ENCODE data around the gene LARGE1.

LARGE1 gene

GRCh38 chr22:33519974-33520903 lies 400.0 kb downstream of the LARGE1 start:
- Histone ChIP-seq H3K27me3 (no peaks in the 10 kb centered on the region), H3K36me3 (peaks cover 7% of the 10 kb centered on the region; the same call in 1 of the 2 replicates), H3K9me3 (peaks cover 6% of the 10 kb centered on the region; the same call in 1 of the 2 replicates), H3K9ac (no peak overlapping the region), H3K4me2 (peak overlapping the region; percentile 54), H3K27ac (peak overlapping the region; percentile 8; the same call in 1 of the 2 replicates), H3K4me3 (no peak overlapping the region), H4K20me1 (no peaks in the 10 kb centered on the region), H3K4me1 (peaks cover 55% of the 10 kb centered on the region)
- no peak for TF ChIP-seq Cebpa-rat (IDR thresholded peaks at IDR 0.05)

- Histone ChIP-seq H4K20me1 (no peaks in the 10 kb centered on the region), H3K27me3 (no peaks in the 10 kb centered on the region), H3K27ac (0 out of 2 replicates have a peak overlapping the region, but pooled peaks have one; percentile 8), H3K4me3 (no peak overlapping the region), H3K4me1 (peaks cover 47% of the 10 kb centered on the region), H3K36me3 (peaks cover 7% of the 10 kb centered on the region; the same call in 1 of the 2 replicates), H3K4me2 (peak overlapping the region; percentile 54), H3K9me3 (peaks cover 6% of the 10 kb centered on the region; the same call in 1 of the 2 replicates), H3K9ac (no peak overlapping the region)
- TF ChIP-seq Cebpa-rat (IDR thresholded peaks at IDR 0.05): no peak
These were observed 401.0 kb downstream of the LARGE1 start for GRCh38 chr22:33519071-33519973.

GRCh38 chr22:33518405-33518804 lies 401.9 kb downstream of the LARGE1 start:
- H3K27me3 ChIP-seq: no peaks in the 10 kb centered on the region
- peaks cover 7% of the 10 kb centered on the region; the same call in 1 of the 2 replicates for H3K36me3 ChIP-seq
- peaks cover 37% of the 10 kb centered on the region for H3K4me1 ChIP-seq
- H3K9me3 ChIP-seq: peaks cover 6% of the 10 kb centered on the region; the same call in 1 of the 2 replicates
- H3K9ac ChIP-seq: no peak overlapping the region
- H4K20me1 ChIP-seq: no peaks in the 10 kb centered on the region
- no peak overlapping the region for H3K27ac ChIP-seq
- no peak overlapping the region for H3K4me3 ChIP-seq
- H3K4me2 ChIP-seq: no peak overlapping the region
- no peak for TF ChIP-seq Cebpa-rat (IDR thresholded peaks at IDR 0.05)

DNA sequence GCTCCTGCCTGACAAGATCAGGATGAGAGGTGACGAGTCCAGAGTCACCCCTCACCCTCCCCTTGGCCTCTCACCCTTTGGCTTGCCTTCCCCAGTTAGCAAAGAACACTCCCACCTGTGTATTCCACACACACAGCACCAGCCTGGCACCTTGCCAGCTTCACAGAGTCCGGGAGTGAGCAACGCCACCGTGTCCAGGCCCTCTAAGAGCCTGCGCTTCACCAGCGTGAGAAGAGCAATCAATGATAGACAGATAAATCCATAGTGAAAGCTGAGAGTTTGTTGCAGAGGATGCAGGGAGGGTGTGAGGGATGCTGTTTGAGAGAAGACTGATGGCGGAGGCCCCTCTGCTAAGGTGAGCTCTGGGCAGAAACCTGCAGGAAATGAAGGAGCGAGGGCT lies 404.5 kb downstream of the LARGE1 start:
- Histone ChIP-seq H3K27ac (no peak overlapping the region), H3K36me3 (peaks cover under 1% of the 10 kb centered on the region; the same call in 1 of the 2 replicates), H3K4me1 (peaks cover 22% of the 10 kb centered on the region), H4K20me1 (no peaks in the 10 kb centered on the region), H3K4me2 (no peak overlapping the region), H3K9me3 (no peaks in the 10 kb centered on the region; the same call in 1 of the 2 replicates), H3K4me3 (no peak overlapping the region), H3K9ac (no peak overlapping the region), H3K27me3 (no peaks in the 10 kb centered on the region)
- TF ChIP-seq Cebpa-rat (IDR thresholded peaks at IDR 0.05): no peak

GRCh38 chr22:33513388-33514338 lies 406.6 kb downstream of the LARGE1 start:
- Histone ChIP-seq H3K4me1 (peaks cover under 1% of the 10 kb centered on the region), H3K4me2 (no peak overlapping the region), H3K9me3 (no peaks in the 10 kb centered on the region), H3K27ac (no peak overlapping the region), H3K4me3 (no peak overlapping the region), H3K9ac (no peak overlapping the region), H3K27me3 (no peaks in the 10 kb centered on the region), H3K36me3 (no peaks in the 10 kb centered on the region), H4K20me1 (no peaks in the 10 kb centered on the region)
- TF ChIP-seq Cebpa-rat (IDR thresholded peaks at IDR 0.05): no peak

- H3K27ac ChIP-seq: no peak overlapping the region
- TF ChIP-seq Cebpa-rat (IDR thresholded peaks at IDR 0.05): no peak
- no peak overlapping the region for H3K4me2 ChIP-seq
- no peaks in the 10 kb centered on the region for H3K36me3 ChIP-seq
- no peaks in the 10 kb centered on the region for H3K27me3 ChIP-seq
- no peaks in the 10 kb centered on the region for H3K9me3 ChIP-seq
- no peaks in the 10 kb centered on the region for H3K4me1 ChIP-seq
- no peak overlapping the region for H3K4me3 ChIP-seq
- no peak overlapping the region for H3K9ac ChIP-seq
- no peaks in the 10 kb centered on the region for H4K20me1 ChIP-seq
These were observed 407.4 kb downstream of the LARGE1 start for GRCh38 chr22:33512908-33513307.

DNA sequence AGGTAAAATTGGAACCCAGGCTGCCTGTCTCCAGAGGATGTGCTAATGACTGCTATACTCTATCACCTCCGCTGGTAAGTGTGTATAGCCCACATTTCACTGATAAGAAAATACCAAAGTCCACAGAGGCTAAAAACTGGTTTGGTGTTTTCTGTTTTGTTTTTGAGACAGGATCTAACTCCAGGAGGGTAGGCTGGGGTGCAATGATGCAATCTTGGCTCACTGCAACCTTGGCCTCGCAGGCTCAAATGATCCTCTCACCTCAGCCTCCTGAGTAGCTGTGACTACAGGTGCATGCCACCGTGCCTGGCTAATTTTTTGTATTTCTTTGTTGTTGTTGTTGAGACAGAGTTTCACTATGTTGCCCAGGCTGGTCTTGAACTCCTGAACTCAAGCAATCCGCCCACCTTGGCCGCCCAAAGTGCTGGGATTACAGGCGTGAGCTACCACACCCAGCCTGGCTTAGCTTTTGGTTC lies 409.8 kb downstream of the LARGE1 start:
- Histone ChIP-seq H3K9me3 (no peaks in the 10 kb centered on the region), H3K27ac (no peak overlapping the region), H3K4me2 (no peak overlapping the region), H3K4me1 (no peaks in the 10 kb centered on the region), H4K20me1 (no peaks in the 10 kb centered on the region), H3K27me3 (no peaks in the 10 kb centered on the region), H3K9ac (no peak overlapping the region), H3K4me3 (no peak overlapping the region), H3K36me3 (no peaks in the 10 kb centered on the region)
- no peak for TF ChIP-seq Cebpa-rat (IDR thresholded peaks at IDR 0.05)

DNA sequence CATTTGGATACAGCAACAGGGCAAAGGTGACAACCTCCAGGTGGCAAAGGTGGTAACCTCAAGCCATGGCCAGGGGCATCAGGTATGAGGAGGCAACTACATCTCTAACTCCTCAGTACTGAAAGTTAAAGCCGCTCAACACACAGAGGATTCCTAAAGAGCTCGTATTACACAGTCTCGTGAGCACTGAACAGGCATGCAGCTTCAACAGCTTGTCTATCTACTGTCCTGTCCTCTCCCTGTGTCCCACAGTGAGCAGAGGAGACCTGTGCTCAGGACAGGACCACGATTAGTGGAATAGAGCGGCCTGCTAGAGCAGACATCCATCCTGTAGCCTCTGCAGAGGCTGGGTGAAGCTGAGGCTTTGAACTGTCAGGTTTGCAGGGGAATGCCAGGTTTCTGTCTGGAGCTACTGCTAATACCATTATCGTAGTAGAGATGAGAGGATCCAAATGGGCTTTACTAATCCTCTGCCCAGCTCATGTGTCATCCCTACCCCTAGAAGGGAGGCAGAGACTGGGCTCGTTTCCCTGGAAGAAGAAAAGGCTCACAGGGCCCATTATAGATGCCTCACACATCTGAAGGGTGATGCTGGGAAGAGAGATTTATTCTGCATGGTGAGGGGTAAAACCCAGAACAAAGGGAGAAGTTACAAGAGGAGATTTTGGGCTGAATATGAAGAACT lies 415.2 kb downstream of the LARGE1 start:
- no peak overlapping the region for H3K4me2 ChIP-seq
- no peak for TF ChIP-seq Cebpa-rat (IDR thresholded peaks at IDR 0.05)
- no peaks in the 10 kb centered on the region for H3K4me1 ChIP-seq
- H3K4me3 ChIP-seq: no peak overlapping the region
- no peaks in the 10 kb centered on the region for H3K36me3 ChIP-seq
- no peak overlapping the region for H3K9ac ChIP-seq
- no peaks in the 10 kb centered on the region for H3K9me3 ChIP-seq
- H3K27me3 ChIP-seq: no peaks in the 10 kb centered on the region
- no peak overlapping the region for H3K27ac ChIP-seq
- no peaks in the 10 kb centered on the region for H4K20me1 ChIP-seq
